HFFc6 (cell line): ENCODE results near the gene SSU72. TPM values are rescaled to one million over a fixed set of nuclear protein-coding genes. Genes with fewer than 3 reads are reported as not detected.

ENCODE experiments used
- DNase-seq: peaks from one replicate; pipeline ENCODE4 v3.0.0-alpha.2; 2018
- H3K27ac Mint-ChIP-seq: 2 replicates; pipeline ENCODE4 v1.8.0; 2020; ENCODE audit warnings: mild to moderate bottlenecking, mixed read lengths
- H3K27me3 Mint-ChIP-seq: 2 replicates; pipeline ENCODE4 v1.8.0; 2021; ENCODE audit warnings: mild to moderate bottlenecking, moderate library complexity, mixed read lengths; ENCODE audit not compliant: insufficient read depth
- H3K36me3 Mint-ChIP-seq: 2 replicates; pipeline ENCODE4 v1.8.0; 2021; ENCODE audit warnings: low read depth, mixed read lengths
- H3K4me1 Mint-ChIP-seq: 2 replicates; pipeline ENCODE4 v1.8.0; 2020; ENCODE audit warnings: low read depth, mixed read lengths
- H3K4me3 Mint-ChIP-seq: 2 replicates; pipeline ENCODE4 v1.8.0; 2020; ENCODE audit warnings: mild to moderate bottlenecking, moderate library complexity, mixed read lengths
- H3K9me3 Mint-ChIP-seq: 2 replicates; pipeline ENCODE4 v1.8.0; 2020; ENCODE audit warnings: mild to moderate bottlenecking, mixed read lengths
- total RNA-seq, 6 experiments: library from RNA; stranded (reverse); fragmentation: NEBNext Ultra II Directional; extraction: Animal tissue kit (Norgen Biotek cat#: 25700); gene quantifications; 2 replicates in 1 of 6; 3 replicates in 5 of 6; pipeline ENCODE4 v1.2.3, GENCODE V29; 2021
- TF ChIP-seq, protein P1 (sequence below): fragments of 200-600 bp; sonication (generic); IDR thresholded peaks from 2 replicates; pipeline ENCODE4 v1.5.0; 2021; ENCODE audit warnings: antibody characterized with exemption, mild to moderate bottlenecking

Gene SSU72
- total RNA-seq, 6 experiments from 2014 or later = 132 to 156 (median 137) TPM

DNA sequence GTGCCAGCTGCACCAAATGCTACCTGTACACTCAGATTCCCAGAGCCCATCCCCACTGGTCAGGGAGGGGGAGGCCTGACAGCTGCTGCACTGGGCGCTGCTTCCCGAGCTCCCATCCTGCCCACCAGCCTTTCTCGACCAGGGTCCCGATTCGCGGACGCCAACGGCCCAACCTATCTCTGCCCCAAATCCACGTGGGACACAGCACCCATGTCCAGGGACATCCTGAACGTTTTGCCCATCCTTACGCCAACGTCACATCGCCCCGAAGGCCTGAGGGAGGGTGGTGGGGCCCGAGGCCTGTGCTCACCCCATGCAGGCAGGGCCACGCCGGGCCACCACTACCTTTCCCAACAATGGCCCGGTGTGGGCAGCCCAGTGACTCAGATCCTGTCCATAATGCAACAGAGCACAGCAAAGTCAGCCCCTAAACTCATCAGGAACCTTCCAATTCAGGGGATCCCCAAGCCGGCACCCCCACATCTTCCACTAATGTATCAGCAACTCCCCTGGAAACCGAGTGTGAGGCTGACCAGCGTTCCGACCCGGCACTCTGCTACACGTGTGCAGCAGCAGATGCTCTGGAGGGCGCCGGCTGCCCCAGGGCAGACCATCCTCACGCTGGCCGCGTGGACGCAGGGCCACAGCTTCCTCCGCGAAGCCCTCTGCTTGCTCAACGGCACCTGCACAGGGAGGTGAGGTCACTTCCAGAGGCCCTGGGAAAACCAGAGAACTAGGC lies 23.0 kb downstream of the SSU72 start:
- no peak for DNase-seq
- Mint-ChIP-seq H3K27ac (no peak overlapping the region; the same call in 1 of the 2 replicates), H3K27me3 (peaks cover 2% of the 10 kb centered on the region), H3K4me3 (no peak overlapping the region), H3K9me3 (no peaks in the 10 kb centered on the region), H3K36me3 (peaks cover 5% of the 10 kb centered on the region; the same call in 1 of the 2 replicates), H3K4me1 (peaks cover 24% of the 10 kb centered on the region)
- TF ChIP-seq, protein P1, sequence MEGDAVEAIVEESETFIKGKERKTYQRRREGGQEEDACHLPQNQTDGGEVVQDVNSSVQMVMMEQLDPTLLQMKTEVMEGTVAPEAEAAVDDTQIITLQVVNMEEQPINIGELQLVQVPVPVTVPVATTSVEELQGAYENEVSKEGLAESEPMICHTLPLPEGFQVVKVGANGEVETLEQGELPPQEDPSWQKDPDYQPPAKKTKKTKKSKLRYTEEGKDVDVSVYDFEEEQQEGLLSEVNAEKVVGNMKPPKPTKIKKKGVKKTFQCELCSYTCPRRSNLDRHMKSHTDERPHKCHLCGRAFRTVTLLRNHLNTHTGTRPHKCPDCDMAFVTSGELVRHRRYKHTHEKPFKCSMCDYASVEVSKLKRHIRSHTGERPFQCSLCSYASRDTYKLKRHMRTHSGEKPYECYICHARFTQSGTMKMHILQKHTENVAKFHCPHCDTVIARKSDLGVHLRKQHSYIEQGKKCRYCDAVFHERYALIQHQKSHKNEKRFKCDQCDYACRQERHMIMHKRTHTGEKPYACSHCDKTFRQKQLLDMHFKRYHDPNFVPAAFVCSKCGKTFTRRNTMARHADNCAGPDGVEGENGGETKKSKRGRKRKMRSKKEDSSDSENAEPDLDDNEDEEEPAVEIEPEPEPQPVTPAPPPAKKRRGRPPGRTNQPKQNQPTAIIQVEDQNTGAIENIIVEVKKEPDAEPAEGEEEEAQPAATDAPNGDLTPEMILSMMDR = no peak

DNA sequence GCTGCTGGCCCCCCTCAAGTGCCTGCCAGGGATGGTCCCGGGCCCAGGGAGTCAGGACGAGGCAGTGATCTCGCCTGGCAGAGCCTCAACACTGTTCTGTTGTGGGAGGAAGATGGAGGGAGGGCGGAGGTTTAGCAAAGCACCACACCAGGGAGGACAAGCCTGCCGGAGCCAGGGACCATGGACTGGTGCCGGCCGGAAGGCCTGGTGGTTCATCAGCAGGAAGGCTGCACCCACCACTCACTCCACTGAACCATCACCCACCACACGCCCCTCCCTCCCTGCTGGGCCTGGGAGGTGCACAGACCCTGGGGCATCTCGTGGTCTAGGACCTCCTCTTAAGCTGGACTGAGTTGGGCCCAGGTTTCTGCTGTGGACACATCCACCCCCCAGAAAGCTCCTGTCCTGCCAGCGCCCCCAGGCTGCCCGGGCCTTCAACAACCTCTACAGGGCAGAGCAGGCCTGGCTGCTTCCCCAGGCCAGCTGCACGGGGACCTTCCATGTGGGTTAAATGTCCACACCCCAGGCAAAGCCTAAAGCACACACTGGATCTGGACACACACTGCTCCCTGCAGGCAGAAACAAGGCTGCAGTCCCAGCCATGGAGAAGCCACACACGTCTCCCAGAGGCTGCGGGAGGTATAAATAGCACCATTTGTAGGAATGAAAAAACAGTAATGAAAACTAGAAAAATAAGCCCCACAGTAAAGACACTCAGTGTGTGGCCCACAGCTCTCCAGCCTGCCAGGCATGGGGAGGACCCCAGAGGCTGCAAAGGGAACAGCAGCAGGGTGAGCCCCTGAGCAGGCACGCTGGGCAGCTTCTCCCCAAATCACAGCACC lies 23.9 kb downstream of the SSU72 start:
- Mint-ChIP-seq H3K27me3 (peaks cover 2% of the 10 kb centered on the region), H3K36me3 (peaks cover 5% of the 10 kb centered on the region; the same call in 1 of the 2 replicates), H3K9me3 (no peaks in the 10 kb centered on the region), H3K4me1 (peaks cover 24% of the 10 kb centered on the region), H3K4me3 (no peak overlapping the region), H3K27ac (peak overlapping the region; percentile 64)
- DNase-seq = peak; percentile 52
- TF ChIP-seq, protein P1 = peak; percentile 72

DNA sequence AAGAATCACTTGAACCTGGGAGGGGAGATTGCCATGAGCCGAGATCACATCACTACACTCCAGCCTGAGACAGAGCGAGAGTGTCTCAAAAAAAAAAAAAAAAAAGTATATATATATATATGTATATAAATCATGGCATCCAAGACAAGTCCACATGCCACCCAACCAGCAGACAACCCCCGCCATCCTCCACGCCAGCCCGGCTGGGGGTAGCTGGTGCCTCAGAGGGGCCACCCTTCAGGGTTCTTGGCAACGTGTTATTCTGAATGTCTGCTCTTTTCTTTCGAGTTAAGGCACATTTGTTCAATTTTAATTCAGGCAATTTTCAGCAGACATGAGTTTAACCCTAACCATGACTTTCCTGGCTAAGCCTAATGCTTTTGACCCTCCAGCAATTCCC lies 24.6 kb downstream of the SSU72 start:
- peaks cover 2% of the 10 kb centered on the region for H3K27me3 Mint-ChIP-seq
- TF ChIP-seq, protein P1 = no peak
- H3K4me1 Mint-ChIP-seq = peaks cover 24% of the 10 kb centered on the region
- H3K9me3 Mint-ChIP-seq = no peaks in the 10 kb centered on the region
- peaks cover 3% of the 10 kb centered on the region; the same call in 1 of the 2 replicates for H3K36me3 Mint-ChIP-seq
- H3K4me3 Mint-ChIP-seq = no peak overlapping the region
- DNase-seq = no peak
- no peak overlapping the region for H3K27ac Mint-ChIP-seq

DNA sequence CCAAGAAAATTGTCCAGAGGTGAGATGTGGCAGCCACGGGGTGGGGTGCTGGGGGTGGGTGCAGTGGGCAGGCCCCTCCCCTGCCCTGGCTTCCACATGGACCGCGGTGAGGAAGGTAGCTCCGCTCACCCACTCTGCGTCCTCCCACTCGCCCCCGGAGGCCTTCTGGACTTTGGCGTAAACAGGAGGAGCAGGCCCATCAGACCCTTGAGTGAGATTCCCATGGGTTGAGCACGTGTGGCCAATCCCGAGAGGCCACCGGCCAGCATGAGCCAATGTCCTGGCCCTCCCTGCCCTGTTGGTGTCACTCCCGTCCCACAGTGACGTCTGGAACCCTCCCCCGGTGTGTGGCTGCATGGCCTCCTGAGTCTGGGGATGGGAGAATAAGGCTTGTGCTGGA lies 26.1 kb downstream of the SSU72 start:
- H3K27me3 Mint-ChIP-seq = peaks cover 2% of the 10 kb centered on the region; the same call in 1 of the 2 replicates
- no peak overlapping the region for H3K27ac Mint-ChIP-seq
- H3K9me3 Mint-ChIP-seq = no peaks in the 10 kb centered on the region
- TF ChIP-seq, protein P1 = no peak
- H3K4me1 Mint-ChIP-seq = peaks cover 17% of the 10 kb centered on the region
- no peaks in the 10 kb centered on the region for H3K36me3 Mint-ChIP-seq
- no peak for DNase-seq
- H3K4me3 Mint-ChIP-seq = no peak overlapping the region

DNA sequence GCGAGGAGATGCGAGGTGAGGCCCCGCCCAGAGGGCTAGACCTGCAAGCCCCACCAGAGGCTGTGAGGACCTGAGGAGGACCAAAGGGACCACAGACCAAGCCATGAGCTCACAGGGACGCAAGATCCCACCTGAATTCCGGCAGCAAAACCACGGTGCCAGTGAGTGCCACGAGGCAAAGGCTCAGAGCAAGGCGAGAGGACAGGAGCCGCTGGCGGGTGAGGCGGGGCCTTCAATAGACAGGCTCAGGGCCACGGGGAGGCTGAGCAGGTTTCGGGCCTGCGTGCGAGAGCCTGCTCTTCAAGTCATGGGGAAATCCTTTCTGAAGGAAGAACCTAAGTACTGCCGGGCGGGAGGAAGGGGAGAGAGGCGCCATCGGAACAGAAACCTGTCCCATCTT lies 27.2 kb downstream of the SSU72 start:
- TF ChIP-seq, protein P1 = no peak
- H3K36me3 Mint-ChIP-seq = no peaks in the 10 kb centered on the region
- no peaks in the 10 kb centered on the region for H3K9me3 Mint-ChIP-seq
- no peak overlapping the region for H3K27ac Mint-ChIP-seq
- H3K27me3 Mint-ChIP-seq = peaks cover 6% of the 10 kb centered on the region; the same call in 1 of the 2 replicates
- H3K4me3 Mint-ChIP-seq = no peak overlapping the region
- DNase-seq = no peak
- H3K4me1 Mint-ChIP-seq = peaks cover 17% of the 10 kb centered on the region
